GM18520 (cell line): ENCODE results near the gene DCLK3.

Experiments used
- ATAC-seq: cut with Tn5 transposase; IDR thresholded peaks from one replicate; pipeline ENCODE4 v1.9.1; 2021; ENCODE audit not compliant: unreplicated experiment

Gene DCLK3

DNA sequence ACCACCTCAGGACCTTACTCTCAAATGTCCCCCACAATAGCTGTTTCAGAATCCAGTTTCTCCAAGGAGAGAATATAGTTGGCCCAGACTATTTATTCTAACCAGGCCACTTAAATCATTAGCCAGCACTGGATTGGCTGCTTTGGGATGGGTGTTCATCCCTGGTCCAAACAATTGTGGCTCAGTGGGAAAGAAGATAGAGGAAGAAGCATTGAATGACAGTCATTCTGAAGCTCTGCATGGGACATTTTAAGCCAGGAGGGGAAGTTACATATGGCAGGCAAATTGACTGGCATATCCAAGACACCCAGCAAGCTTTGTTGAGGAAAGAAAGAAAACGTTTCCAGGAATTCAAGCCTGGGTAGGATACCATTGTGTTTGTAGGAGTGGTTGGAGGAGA is 5.6 kb upstream of the DCLK3 start:
- ATAC-seq: no peak

DNA sequence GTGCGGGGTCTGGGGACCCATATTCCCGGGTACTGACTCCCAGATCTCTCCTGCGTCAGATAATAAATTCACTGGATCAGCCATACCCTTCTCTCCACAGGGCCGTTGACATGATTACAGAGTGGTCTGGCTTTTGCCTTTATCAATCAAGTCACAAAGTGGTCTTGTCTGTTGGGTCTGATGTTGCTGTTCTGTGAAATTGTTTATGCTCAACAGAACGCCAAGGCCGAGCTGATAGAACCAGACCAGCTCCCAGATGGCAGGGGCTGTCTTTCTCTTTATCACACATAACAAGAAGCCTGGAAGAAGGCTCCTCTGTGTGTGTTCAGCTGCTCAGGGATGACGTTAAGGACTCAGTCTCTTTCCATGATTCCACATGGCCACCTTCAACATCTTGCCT is 751 bp upstream of the DCLK3 start:
- ATAC-seq: no peak

DNA sequence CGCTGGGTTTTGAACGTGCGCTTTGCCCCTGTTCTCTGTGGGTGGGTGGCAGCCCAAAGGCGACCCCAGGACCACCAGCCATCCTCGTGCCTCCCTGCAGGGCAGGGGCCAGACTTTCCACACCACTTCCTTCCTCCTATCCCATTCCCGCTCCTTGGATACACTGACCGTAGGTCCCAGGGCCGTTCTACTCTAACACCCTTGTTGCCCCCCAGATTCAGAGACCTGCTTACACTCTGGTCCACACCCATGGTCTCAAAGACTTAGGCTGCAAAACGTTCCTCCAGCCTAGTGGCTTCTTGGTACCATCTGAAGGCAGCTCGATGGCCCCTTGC is 318 bp upstream of the DCLK3 start:
- ATAC-seq: no peak

DNA sequence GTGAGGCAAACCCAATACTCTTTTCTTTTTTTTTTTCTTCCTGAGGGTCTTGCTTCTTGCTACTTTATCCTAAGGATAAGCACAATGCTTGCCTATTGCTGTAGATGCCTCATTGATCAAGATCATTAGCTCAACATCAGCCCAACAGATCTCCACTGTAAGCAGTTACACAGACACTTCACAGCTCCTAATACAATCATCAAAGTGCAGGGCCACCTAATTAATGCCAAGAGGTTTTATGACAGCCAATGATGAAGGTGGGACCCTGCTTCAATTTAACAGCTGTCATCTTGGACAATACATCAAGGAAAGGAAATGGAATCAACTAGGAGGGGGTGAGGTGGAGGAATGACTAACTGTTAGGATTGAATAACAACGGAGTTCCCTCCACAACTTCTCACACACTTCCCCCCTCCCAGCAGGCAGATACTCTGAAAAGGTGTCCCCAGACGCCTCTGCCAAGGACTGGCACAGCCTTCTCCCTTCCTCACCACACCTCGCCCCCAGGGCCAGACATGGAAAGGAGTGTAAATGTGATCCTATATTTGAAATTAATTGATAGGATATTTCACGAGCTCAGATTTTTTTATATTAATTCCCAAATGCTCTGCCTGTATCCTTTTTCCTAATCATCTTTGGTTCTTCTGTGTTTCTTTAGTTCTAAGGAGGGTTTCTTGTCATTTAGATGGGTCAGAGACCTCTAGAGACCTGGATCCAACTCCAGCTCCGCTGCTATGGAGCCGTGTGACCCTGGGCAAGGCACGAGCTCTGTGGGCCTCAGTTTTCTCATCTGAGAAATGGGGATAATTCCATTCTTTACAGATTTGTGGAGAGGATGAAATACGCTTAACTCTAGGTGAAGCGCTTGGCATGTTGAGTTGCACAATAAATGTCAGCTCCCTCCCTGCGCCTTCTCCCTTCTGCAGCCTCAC is 1.2 kb downstream of the DCLK3 start:
- no peak for ATAC-seq

DNA sequence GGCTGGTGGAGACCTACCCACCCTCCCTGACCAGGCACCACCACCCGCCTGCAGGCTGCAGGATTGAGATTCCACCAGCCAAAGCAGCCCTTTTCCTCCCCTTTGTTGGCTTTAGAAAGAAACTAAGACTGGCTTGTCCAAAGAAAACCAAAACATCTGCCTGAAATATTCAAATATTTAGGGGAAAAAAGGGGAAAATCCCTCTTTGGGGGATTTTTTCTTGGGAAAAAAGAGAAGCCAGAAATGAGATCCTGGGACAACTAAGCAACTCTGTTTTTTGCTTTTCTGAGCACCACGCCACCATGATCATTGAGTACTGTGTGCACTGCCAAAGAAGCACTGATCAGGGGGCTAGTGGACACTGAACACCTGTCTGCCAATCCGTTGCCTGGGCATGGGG is 2.6 kb downstream of the DCLK3 start:
- no peak for ATAC-seq

DNA sequence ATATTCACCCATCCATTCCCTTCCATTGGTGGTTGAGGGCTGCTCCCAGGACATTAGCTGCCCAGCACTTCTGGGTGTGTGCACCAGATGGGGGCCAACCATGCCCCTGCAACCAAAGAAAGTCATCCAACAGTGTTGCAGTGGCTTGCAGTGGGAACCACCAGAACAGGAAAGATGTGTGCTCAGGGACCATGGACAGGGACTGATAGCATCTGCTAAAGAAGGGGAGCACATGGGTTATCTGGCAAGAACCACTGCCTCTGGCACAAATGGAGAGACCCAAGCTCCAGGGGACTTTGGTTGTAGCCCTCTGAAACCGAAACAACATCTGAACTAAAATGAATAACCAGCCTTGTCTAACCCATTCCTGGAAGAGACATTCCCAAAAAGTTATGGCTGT is 8.1 kb downstream of the DCLK3 start:
- no peak for ATAC-seq

DNA sequence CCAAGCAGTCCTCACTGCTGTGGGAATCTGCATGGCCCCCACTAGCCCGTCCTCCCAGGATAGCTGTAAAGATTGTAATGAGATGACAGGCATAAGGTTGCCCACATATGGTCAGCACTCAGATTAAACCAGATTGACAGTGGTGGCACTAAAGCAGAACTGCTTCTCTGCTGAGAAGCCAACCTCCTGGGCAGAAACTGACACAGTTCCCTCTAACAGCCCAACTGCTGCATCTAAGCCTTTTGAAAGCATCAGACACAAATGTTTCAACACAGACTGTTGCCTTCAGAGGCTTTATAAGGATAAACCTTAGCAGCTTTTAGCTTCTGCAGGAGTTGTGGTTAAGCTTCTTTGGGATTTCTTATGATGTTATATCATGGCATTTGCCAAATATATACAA is 13.0 kb downstream of the DCLK3 start:
- no peak for ATAC-seq

DNA sequence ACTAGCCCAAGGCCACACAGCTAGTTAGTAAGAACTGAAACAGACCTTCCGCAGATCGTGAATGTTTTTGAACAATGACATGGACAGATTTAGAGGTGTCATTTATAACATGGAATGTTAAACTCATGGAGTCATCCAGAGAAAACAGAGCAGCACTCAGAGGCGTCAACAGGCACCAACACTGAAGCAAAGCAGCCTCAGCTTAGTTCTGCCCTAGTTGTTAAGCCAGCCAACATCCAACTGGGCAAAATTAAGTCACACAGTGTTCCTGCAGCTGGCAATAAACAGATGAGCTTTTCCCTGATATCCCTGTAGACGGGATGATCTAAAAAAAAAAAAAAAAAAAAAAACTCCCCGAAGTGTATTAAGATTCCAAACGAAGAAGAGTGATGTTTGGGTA is 13.6 kb downstream of the DCLK3 start:
- no peak for ATAC-seq

DNA sequence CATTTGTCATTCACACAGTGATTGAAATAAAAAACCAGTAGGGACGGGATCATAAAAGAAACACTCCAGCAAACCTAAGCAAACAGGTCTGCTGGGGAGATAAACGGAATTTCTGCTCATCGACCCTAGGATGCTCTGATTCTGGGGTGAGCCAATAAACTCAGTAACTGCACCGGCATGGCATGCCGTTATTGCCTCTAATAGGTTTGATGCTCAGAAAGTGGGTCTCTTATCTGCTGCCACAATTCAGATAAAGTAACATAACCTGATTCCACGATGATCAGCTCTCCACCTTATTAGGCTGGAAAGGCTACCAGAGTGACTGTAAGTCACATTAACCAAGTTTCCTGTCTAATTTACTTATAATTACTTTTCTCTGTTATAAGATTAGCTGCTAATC is 19.6 kb downstream of the DCLK3 start:
- ATAC-seq: no peak

DNA sequence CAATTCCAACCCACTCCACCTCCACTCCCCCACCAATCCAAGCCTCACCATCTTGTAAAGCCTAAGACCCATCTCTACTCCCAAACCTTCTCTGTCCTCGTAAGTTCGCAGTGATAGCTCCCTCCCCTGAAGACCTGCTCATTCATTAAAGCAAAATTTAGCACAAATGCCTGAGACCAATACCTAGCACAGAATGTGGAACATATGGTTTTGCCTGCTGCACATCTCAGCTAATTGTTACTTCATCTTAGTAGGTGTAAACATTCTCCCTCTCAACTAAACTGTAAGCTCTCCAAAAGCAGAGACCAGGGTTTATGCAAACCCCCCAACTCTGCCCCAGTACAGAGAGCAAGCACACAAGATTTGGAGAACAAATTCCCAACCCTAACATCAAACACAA is 20.5 kb downstream of the DCLK3 start:
- no peak for ATAC-seq

DNA sequence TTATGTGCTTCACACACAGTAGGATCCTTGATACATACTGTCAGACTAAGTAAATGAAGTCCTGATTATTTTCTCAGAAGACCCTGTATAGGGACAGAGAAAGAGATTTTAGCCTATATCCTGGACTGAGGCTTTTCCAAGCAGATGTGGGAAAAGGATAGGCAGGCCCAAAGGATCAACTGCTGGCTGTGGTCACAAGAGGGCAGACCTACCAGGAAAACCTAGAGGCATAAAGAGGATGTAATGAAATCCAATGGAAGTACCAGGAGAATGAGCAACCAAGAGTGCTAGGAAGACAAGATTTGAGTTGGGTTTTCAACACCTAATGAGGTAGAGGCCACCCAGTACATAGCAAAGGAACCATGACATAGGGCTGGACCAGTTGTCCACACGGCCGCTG is 23.1 kb downstream of the DCLK3 start:
- ATAC-seq: no peak

DNA sequence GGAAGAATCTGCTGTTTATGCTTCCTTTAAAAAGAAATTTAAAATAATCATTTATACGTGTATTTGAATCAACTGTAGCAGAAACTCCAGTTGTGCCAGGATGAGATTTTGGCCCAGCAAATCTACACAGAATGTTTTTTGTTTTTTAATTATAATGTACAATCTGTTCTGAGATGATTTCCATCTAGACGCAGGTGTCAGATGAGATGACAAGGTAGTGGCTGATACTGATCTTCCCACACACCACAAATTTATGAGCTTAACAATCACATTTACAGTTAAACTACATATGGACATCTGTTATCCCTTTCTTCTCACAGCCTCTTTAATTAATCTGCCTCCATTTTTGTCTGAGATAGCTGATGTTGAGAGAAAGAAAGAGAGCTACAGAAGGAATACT is 23.6 kb downstream of the DCLK3 start:
- ATAC-seq: no peak

DNA sequence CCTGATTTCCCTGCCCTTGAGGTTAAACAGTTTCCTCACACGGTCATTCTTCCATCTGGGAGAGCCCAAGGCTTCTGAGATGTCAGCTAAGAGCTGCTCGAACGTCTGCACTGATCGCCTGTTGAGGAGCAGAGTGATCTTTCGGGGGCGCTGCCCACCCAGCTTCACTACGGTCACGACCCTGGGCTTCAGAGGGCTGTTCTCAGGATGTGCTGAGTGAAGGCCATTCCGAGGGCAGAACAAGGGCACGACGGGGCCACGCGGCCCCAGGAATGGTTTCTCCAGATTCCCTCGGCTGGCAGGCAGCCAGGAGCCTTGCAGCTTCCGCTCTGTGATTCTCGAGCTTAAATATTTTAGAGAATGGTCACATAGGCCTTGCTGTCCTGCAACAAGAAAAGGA is 25.7 kb downstream of the DCLK3 start:
- no peak for ATAC-seq

DNA sequence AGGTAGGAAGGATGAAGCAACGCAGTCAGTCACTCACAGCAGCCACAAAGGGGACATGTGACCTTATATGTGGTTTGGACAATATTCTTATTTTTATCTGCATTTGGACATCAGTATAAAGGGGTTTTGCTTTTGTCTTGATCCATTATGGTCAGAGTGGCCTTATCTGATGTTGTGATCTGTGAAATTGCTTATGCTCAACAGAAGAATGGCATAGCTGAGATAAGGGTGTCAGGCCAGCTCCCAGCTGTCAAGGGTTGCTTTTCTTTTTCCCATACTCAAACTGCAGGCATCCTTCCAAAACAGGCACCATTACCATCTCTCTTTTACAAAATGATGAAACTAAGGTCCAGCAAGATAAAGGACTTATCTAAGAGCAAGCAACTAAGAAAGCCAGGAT is 28.1 kb downstream of the DCLK3 start:
- ATAC-seq: no peak

DNA sequence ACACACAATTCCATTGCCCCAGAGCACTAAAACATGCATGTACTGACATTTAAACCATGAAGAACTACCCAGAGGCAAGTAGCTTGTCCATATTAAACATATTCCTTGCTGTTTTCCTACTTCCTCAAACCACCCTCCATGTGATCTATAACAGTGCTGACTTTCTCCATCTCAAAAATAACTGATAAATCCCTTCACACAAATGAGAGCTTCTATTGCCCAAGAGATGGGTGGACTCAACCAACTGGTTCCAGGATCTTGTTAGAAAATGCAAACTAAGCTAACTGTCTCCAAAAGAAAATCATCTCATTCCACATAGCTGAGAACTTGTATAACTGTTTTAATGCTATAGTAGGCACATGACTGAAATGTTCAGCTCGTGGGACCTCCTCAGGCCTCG is 29.6 kb downstream of the DCLK3 start:
- no peak for ATAC-seq

DNA sequence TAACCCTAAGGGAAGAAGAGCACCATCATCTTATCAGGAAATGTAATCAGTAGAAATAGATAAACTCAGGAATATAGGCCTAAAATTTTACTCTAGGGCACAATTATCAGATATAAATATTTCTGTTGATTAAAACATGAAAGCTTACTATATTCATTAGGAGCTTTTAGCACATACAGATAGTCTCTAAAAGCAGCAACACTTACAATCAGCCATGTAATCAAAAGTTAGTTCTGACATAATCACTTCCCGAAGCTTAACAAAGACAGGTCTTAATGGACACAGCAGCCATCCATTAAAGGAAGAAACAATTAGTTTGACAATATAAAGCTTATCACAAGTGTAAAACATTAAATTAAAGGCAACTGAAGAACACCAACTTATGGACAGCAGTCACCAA is 30.6 kb downstream of the DCLK3 start:
- ATAC-seq: no peak

DNA sequence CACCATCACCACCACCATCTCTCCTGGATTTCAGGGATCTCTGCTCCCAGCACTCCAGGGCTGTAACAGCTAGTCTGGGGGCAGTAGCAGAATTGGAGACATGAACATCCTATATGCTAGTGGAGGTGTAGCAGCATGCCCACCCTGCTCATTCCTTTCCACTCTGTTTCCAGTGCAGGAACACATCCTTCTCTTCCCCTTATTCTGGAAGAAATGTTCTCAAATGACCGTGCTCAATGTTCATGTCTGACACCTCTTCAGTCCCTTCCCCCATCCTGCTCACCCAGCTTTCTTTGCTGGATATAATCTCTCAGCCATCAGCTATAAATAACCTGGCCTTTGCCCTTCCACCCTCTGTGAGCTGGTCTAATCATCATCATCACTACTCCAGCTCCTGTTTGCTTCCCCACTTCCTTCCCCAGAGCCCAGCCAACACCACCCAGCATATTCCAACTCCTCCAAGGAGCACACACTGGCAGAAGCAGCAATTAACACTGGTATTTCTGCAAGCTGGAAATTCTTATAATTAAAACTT is 31.1 kb downstream of the DCLK3 start:
- no peak for ATAC-seq

DNA sequence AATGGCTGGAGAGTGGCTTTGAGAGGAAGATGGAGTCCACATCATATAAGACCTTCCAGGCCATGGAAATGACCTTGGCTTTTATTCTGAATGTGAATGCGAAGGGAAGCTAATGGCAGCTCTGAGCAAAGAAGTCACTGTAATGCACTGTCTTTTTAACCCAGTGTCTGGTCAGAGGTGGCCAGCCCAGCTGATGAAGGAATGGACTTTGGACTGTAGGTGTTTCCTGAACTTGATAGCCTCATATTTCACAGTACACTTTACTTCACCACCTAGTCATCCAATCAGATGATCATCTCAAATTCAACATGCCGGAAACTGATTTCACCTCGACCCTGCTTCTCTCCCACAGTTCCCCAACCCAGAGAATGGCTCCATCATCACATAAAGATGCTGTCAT is 33.4 kb downstream of the DCLK3 start:
- no peak for ATAC-seq

DNA sequence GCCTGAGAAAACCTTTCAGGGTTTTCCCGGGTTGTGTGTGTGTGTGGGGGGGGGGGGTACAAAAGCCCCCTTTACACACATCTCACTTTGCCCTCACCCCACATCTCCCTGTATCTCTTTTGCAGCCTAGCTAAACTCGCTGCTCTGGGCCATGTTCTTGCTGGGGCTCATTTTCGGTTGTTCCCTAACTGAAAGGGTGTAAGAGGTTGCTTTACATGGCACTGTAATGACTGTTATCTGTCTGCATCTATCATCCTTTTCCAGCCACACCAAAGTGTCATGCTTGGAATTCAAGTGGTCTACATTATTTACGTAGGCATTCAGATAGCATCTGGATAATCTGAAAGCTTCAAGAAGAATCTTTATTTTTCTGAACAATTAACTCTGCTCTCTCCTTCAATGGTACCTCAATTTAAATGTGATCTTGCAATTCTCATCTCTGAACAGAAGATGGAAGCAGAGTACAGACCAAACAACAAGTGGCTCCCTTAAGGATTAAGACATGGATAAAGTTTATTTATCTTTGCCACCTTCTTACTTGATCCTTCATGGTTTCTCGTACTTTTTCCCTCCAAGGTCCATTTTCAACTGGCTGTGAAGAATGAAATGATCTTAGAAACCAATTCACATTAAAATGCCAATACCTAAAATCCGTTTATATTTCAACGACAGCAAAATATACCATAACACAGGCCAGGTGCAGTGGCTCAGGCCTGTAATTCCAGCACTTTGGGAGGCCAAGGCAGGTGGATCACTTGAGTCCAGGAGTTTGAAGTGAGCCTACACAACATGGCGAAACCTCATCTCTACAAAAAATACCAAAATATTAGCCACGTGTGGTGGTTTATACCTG is 34.9 kb downstream of the DCLK3 start:
- ATAC-seq: no peak

DNA sequence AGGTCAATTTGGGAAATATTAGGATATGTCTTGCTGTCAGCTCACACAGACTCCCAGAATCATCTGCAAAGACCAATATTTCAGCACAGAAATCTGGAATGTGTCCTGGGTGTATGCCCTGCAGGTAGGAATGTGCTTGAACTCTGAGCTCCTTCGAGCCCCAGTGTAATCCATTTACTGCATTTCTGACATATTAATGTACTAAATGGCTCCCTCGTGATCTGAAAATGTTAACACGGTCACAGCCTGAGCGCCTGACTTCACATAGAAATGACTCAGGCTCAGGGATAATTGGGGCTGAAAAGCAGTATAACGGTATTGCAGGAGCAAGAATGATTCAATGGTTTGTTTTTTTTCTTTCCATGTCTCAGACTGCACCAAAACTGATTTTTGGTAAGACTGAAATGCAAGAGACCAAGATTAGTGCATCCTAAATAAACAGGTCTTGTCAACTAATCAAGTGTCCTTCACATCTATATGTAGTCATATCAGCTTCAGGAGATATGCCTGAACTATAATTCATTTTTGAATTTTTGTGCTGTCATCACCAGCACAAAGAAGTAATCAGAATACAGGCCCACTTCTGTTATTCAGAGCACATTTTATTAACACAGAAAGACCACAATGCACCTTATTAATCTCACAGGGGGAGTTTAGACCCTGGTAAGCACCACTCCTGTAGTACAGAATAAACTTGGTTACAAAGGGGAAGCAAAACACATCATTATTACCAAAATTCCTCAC is 49.8 kb downstream of the DCLK3 start:
- no peak for ATAC-seq

DNA sequence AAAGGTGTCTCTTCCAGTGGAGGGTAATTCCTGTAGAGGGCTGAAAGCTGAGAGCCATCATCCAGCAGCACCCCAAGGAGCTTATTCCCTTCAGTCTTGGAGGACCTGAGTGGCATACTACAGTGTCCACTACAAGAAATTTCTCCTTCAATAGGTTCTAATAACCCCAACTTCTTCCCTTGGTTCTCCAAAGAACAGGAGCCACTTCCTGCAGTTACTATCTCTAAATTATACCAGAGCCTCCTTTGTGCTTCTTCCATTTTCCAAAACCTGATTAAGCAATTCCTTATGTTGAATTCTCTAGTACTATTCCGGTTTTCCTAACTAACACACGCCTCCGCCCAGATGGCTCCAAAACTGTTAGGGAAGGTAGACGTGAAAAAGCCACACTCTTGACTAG is 50.4 kb downstream of the DCLK3 start:
- no peak for ATAC-seq
